Activated CD4-positive, alpha-beta T cell treated with anti-CD3 and anti-CD28 coated beads for 36 hours (primary cell): ENCODE measurements around the gene CELA3A. TPM values are rescaled to one million over a fixed set of nuclear protein-coding genes. Genes with fewer than 3 reads are reported as not detected.
"Not testable (repeated sequence)": the region's sequence is repeated elsewhere in the genome, so short reads cannot be mapped to it uniquely, and the experiment has no call there.

Experiments
- ATAC-seq: fragments of 200-7000 bp; cut with Tn5 transposase; one replicate; pipeline ENCODE4 v1.10.0; 2021; ENCODE audit warnings: mild to moderate bottlenecking, moderate library complexity
- CTCF ChIA-PET: fragments of 350-600 bp; sonication (Branson Sonifier 250); formaldehyde crosslinking; loops from one replicate; lab custom pipeline; 2021; ENCODE audit warnings: antibody characterized with exemption; lab: Charles Lee
- POLR2A ChIA-PET: fragments of 350-600 bp; sonication (Branson Sonifier 250); formaldehyde crosslinking; loops from one replicate; lab custom pipeline; 2021; ENCODE audit warnings: antibody characterized with exemption, inconsistent platforms; lab: Charles Lee
- DNase-seq: peaks from one replicate; pipeline ENCODE4 v3.0.0-alpha.2; 2020
- H3K27ac Mint-ChIP-seq: one replicate; pipeline ENCODE4 v1.8.0; 2021; ENCODE audit warnings: mixed read lengths
- H3K27me3 Mint-ChIP-seq: one replicate; pipeline ENCODE4 v1.8.0; 2021; ENCODE audit warnings: mixed read lengths
- H3K36me3 Mint-ChIP-seq: one replicate; pipeline ENCODE4 v1.8.0; 2021; ENCODE audit warnings: low read depth, mixed read lengths
- H3K4me1 Mint-ChIP-seq: one replicate; pipeline ENCODE4 v1.8.0; 2021; ENCODE audit warnings: mixed read lengths
- H3K4me3 Mint-ChIP-seq: one replicate; pipeline ENCODE4 v1.8.0; 2021; ENCODE audit warnings: mild to moderate bottlenecking, moderate library complexity, mixed read lengths
- H3K9me3 Mint-ChIP-seq: one replicate; pipeline ENCODE4 v1.8.0; 2021; ENCODE audit warnings: low read depth, mixed read lengths
- intact Hi-C, 2 experiments: fragments of 100-400 bp; cut with DNase I in 1 of 2; cut with micrococcal nuclease in 1 of 2; formaldehyde crosslinking; loops; one replicate each; pipeline versions ENCODE4 v1.14.2 to v1.15.1; 2022 to 2024; cut with DNase I, micrococcal nuclease
- total RNA-seq, 2 experiments: library from RNA; stranded (reverse); gene quantifications; one replicate each; pipeline ENCODE4 v1.2.3, GENCODE V29; 2021

The CELA3A gene
- total RNA-seq, 2 experiments from 2014 or later = not detected

- H3K4me1 Mint-ChIP-seq, DNase-seq, H3K4me3 Mint-ChIP-seq, H3K9me3 Mint-ChIP-seq, H3K27ac Mint-ChIP-seq, H3K27me3 Mint-ChIP-seq, POLR2A ChIA-PET, H3K36me3 Mint-ChIP-seq, ATAC-seq: not testable (repeated sequence)
- intact Hi-C loops = loop anchor here in 1 of 2 experiments (5.0 kb wide), 1 partner anchor 40 kb away; no protein-coding TSS in a partner anchor
- CTCF ChIA-PET = interaction anchor here (0.7 kb wide), 1 partner anchor 18 kb away, joined by 3 read pairs; no protein-coding TSS in a partner anchor
Measured at GRCh38 chr1:21982122-21982521, 19.3 kb upstream of the CELA3A start.

- intact Hi-C loops = loop anchor here in 1 of 2 experiments (5.0 kb wide), 1 partner anchor 39 kb away; no protein-coding TSS in a partner anchor
Measured at GRCh38 chr1:21983539-21983938, 17.9 kb upstream of the CELA3A start.

GRCh38 chr1:21985893-21986292 lies 15.6 kb upstream of the CELA3A start:
- POLR2A ChIA-PET, H3K27me3 Mint-ChIP-seq, H3K36me3 Mint-ChIP-seq, DNase-seq, H3K4me3 Mint-ChIP-seq, H3K4me1 Mint-ChIP-seq, H3K27ac Mint-ChIP-seq, H3K9me3 Mint-ChIP-seq, CTCF ChIA-PET, ATAC-seq: not testable (repeated sequence)
- intact Hi-C loops = loop anchor here in 1 of 2 experiments (2.0 kb wide), 1 partner anchor 31 kb away; no protein-coding TSS in a partner anchor

More at GRCh38 chr1:21983539-21983938, 17.9 kb upstream of the CELA3A start:
- H3K36me3 Mint-ChIP-seq, DNase-seq, H3K4me3 Mint-ChIP-seq, H3K27me3 Mint-ChIP-seq, H3K9me3 Mint-ChIP-seq, H3K27ac Mint-ChIP-seq, CTCF ChIA-PET, H3K4me1 Mint-ChIP-seq, ATAC-seq: not testable (repeated sequence)
- POLR2A ChIA-PET = interaction anchor here (0.6 kb wide), 1 partner anchor 32 kb away, joined by 3 read pairs; no protein-coding TSS in a partner anchor

GRCh38 chr1:21986386-21986785 lies 15.1 kb upstream of the CELA3A start:
- CTCF ChIA-PET, H3K4me3 Mint-ChIP-seq, H3K4me1 Mint-ChIP-seq, POLR2A ChIA-PET, H3K27ac Mint-ChIP-seq, H3K27me3 Mint-ChIP-seq, H3K9me3 Mint-ChIP-seq, ATAC-seq, H3K36me3 Mint-ChIP-seq, DNase-seq, intact Hi-C loops: not testable (repeated sequence)

DNA sequence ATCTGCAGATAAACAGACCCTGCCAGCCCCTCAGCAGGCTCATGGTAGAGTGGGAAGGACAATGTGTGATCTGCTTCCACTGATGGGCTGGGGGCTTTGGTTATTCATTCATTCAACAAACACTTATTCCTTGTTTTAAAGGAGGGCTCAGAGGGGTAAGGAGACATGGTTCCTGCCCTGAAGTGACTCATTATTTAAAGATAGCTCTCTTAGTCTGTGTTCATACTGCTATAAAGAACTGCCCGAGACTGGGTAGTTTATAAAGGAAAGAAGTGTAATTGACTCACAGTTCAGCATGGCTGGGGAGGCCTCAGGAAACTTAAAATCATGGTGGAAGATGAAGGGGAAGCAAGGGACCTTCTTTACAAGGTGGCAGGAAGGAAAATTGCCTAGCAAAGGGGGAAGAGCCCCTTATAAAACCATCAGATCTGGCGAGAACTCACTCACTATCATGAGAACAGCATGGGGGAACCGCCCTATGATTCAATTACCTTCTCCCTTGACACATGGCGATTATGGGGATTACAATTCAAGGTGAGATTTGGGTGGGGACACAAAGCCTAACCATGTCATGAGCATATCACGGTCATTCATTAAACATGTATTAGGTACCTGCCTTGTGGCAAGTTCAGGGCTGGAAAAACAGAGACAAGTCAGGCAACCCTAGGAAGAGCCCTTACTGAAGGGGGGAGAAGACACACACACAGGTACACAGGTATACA lies 11.6 kb upstream of the CELA3A start:
- H3K4me1 Mint-ChIP-seq, H3K4me3 Mint-ChIP-seq, H3K36me3 Mint-ChIP-seq, intact Hi-C loops, ATAC-seq, POLR2A ChIA-PET, CTCF ChIA-PET, H3K27ac Mint-ChIP-seq, DNase-seq, H3K27me3 Mint-ChIP-seq, H3K9me3 Mint-ChIP-seq: not testable (repeated sequence)

GRCh38 chr1:21992186-21992585 lies 9.3 kb upstream of the CELA3A start:
- ATAC-seq, H3K27ac Mint-ChIP-seq, H3K36me3 Mint-ChIP-seq, DNase-seq, CTCF ChIA-PET, H3K9me3 Mint-ChIP-seq, H3K4me1 Mint-ChIP-seq, H3K27me3 Mint-ChIP-seq, H3K4me3 Mint-ChIP-seq, intact Hi-C loops, POLR2A ChIA-PET: not testable (repeated sequence)

DNA sequence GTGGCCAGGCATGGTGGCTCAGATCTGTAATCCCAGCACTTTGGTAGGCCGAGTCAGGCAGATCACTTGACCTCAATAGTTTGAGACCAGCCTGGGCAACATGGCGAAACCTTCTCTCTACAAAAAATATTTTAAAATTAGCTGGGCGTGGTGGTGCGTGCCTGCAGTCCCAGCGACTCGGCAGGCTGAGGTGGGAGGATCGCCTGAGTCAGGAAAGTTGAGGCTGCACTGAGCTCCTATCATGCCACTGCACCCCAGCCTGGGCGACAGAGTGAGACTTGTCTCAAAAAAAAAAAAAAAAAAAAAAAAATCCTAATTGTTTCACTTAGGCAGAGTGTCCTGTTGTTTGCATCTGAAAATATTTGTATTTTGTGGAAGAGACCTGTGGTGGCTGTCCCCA lies 6.7 kb upstream of the CELA3A start:
- CTCF ChIA-PET, ATAC-seq, H3K4me3 Mint-ChIP-seq, DNase-seq, H3K9me3 Mint-ChIP-seq, H3K27ac Mint-ChIP-seq, H3K27me3 Mint-ChIP-seq, H3K36me3 Mint-ChIP-seq, intact Hi-C loops, POLR2A ChIA-PET, H3K4me1 Mint-ChIP-seq: not testable (repeated sequence)

DNA sequence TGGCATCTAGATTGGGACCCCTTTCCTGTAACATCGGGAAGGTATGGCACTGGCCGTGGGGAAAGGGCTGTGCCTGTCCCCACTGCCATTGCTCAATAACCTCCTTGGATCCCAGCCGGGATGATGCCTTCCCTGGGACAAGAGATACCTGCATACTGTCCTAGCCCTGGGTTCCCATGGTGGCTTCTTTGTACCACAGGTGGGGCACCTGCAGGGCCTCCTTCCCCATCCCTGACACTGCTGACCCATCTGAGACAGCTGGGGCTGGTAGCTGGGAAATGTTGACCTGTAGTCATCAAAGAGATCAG lies 4.8 kb upstream of the CELA3A start:
- intact Hi-C loops, H3K4me1 Mint-ChIP-seq, H3K36me3 Mint-ChIP-seq, DNase-seq, H3K4me3 Mint-ChIP-seq, H3K27me3 Mint-ChIP-seq, CTCF ChIA-PET, POLR2A ChIA-PET, H3K9me3 Mint-ChIP-seq, ATAC-seq, H3K27ac Mint-ChIP-seq: not testable (repeated sequence)

- POLR2A ChIA-PET, H3K36me3 Mint-ChIP-seq, H3K9me3 Mint-ChIP-seq, CTCF ChIA-PET, DNase-seq, H3K4me1 Mint-ChIP-seq, H3K27me3 Mint-ChIP-seq, H3K4me3 Mint-ChIP-seq, H3K27ac Mint-ChIP-seq, ATAC-seq, intact Hi-C loops: not testable (repeated sequence)
Measured at GRCh38 chr1:21997891-21998623, 3.4 kb upstream of the CELA3A start.

DNA sequence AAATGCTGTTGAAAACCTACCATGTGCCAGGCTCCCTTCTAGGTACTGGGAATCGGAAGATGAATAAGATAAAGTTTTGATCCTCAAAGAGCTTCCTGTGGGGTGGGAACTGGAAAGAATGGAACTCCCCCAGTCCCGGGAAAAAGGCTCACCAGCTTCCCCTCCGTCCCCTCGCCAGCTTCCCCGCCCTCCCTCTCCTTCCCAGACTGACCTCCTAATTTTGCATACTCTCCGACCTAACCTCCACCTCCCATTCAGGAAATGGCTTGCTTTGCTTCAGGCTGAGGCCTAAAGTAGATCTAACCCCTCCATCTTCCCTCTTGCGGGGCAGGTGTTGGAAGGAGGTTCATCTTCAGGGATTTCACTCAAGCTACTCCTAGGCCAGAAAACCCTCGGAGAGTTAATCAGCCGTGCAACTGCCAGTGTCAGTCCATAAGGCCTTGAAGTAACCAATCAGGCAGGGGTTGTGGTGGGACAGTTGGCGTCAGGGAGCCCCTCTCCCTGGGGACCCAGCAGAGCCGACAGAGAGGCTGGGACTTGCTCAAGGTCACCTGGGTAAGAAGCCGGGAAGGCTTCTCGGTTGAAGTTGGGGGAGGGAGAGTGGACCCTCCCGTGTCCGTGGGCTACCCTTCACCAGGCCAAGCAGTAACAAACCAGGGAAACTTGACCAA lies 2.7 kb upstream of the CELA3A start:
- H3K36me3 Mint-ChIP-seq, H3K27ac Mint-ChIP-seq, H3K4me1 Mint-ChIP-seq, H3K9me3 Mint-ChIP-seq, CTCF ChIA-PET, DNase-seq, POLR2A ChIA-PET, ATAC-seq, H3K27me3 Mint-ChIP-seq, intact Hi-C loops, H3K4me3 Mint-ChIP-seq: not testable (repeated sequence)

GRCh38 chr1:21999645-22000044 lies 1.8 kb upstream of the CELA3A start:
- H3K4me3 Mint-ChIP-seq, H3K36me3 Mint-ChIP-seq, H3K9me3 Mint-ChIP-seq, H3K27me3 Mint-ChIP-seq, POLR2A ChIA-PET, DNase-seq, H3K4me1 Mint-ChIP-seq, H3K27ac Mint-ChIP-seq, CTCF ChIA-PET, ATAC-seq, intact Hi-C loops: not testable (repeated sequence)
